GM20000 (cell line): ENCODE data around the gene NSD2.

Experiments
- DNase-seq: peaks from one replicate; pipeline ENCODE4 v3.0.0; 2012; ENCODE audit warnings: low spot score
- CTCF ChIP-seq: IDR thresholded peaks from 2 replicates; pipeline ENCODE4 v1.5.1; 2012; ENCODE audit warnings: mild to moderate bottlenecking, control low read depth; ENCODE audit errors: extremely low read depth, missing control alignments

Gene NSD2

GRCh38 chr4:1870578-1871443, at the start of gene NSD2:
Gene NSD2 (plus strand): TSS chr4:1871393. CDS start chr4:1900655, 29,262 bp downstream.
- TF ChIP-seq CTCF, result no peak
- peak; percentile 99 for DNase-seq

GRCh38 chr4:1821679-1822567, 49.3 kb upstream of the NSD2 start:
- no peak for TF ChIP-seq CTCF
- DNase-seq, result peak; percentile 12

GRCh38 chr4:1822568-1823544, 48.3 kb upstream of the NSD2 start:
- DNase-seq, result peak; percentile 14
- no peak for TF ChIP-seq CTCF

GRCh38 chr4:1823545-1823932, 47.7 kb upstream of the NSD2 start:
- DNase-seq, result no peak
- no peak for TF ChIP-seq CTCF

GRCh38 chr4:1824746-1825145, 46.4 kb upstream of the NSD2 start:
- no peak for TF ChIP-seq CTCF
- DNase-seq, result no peak

GRCh38 chr4:1825326-1825725, 45.9 kb upstream of the NSD2 start:
- no peak for TF ChIP-seq CTCF
- no peak for DNase-seq
